Epithelial cell of esophagus (primary cell): Measurements from ENCODE around the gene GLIS2.

Experiments used
- DNase-seq: peaks from one replicate; pipeline ENCODE4 v3.0.0; 2010; ENCODE audit warnings: low read depth
- H3K4me3 ChIP-seq: 2 replicates; pipeline ENCODE4 v1.5.1; 2011; ENCODE audit warnings: mild to moderate bottlenecking, low read length, control low read depth
- TF ChIP-seq, protein P1 (sequence below): IDR thresholded peaks from 2 replicates; pipeline ENCODE4 v1.5.1; 2011; ENCODE audit warnings: low read depth, mild to moderate bottlenecking, low read length, control low read depth, inconsistent platforms; ENCODE audit not compliant: insufficient read depth; ENCODE audit errors: missing control alignments

Gene GLIS2

DNA sequence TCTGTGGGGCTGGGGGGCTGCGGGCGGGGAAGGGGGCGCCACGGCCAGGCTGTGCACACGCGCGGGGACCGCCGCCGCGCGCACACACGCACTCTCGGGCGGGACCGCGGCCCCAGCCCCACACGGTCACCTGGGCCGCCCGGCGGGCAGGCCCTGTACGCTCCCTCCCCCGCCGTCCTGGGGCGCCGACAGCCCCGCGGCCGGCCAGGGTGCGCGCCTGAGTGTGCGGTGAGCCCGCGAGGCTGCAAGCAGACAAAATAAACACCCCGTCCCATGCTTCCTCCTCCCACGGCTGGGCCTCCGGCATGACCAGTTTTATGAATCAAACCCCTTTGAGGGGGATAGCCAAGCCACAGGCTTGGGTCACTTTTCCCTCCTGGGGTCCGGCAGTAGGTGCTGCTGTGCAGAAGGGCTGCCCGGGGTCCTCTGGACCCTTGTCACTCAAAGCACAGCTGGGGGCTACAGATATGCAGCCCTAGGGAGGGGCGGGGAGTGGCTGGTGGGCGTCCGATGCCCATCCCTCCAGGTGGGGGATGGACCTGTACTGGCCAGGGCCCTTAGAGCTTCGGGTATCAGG lies 56.2 kb downstream of the GLIS2 start:
- TF ChIP-seq, protein P1, sequence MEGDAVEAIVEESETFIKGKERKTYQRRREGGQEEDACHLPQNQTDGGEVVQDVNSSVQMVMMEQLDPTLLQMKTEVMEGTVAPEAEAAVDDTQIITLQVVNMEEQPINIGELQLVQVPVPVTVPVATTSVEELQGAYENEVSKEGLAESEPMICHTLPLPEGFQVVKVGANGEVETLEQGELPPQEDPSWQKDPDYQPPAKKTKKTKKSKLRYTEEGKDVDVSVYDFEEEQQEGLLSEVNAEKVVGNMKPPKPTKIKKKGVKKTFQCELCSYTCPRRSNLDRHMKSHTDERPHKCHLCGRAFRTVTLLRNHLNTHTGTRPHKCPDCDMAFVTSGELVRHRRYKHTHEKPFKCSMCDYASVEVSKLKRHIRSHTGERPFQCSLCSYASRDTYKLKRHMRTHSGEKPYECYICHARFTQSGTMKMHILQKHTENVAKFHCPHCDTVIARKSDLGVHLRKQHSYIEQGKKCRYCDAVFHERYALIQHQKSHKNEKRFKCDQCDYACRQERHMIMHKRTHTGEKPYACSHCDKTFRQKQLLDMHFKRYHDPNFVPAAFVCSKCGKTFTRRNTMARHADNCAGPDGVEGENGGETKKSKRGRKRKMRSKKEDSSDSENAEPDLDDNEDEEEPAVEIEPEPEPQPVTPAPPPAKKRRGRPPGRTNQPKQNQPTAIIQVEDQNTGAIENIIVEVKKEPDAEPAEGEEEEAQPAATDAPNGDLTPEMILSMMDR = no peak
- DNase-seq = peak; percentile 40
- peak overlapping the region; percentile 60 for H3K4me3 ChIP-seq

DNA sequence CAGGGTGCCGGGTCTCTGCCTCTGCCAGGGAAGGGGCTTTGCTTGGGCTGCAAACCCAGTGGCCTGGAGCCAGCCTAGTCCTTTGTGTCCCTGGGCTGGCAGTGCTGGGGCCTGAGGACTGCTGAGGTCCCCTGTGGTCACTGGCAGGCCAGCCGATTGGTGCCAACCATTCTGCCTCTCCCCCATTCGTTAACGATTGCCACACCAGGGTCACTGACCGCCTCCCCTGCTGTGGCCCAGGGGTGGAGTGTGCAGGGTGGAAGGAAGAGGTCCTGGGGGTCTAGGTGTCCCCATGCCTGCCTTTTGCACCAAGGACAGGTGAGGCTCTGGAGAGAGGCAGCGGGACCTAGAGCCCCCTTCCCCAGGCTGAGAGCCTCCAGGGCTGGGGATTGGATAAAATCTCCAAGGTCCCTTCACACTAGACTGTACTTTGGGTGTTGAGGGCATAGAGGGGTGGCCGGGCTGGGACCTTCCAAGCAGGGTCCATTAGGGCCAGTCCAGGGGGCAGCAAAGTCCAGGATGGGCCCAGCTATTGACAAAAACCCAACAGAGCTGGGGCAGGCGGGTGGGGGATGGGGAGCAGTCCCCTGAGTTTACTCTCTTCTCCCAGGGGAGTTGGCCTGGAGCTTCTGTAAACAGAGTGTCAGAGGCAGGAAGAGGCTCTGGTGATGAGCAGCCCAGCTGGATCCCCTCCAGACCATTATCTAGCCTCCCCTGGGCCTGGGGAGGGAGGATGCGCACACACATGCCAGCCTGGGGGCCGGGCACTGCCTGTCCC lies 56.9 kb downstream of the GLIS2 start:
- TF ChIP-seq, protein P1 = no peak
- DNase-seq = peak; percentile 46
- peak overlapping the region; percentile 60 for H3K4me3 ChIP-seq

DNA sequence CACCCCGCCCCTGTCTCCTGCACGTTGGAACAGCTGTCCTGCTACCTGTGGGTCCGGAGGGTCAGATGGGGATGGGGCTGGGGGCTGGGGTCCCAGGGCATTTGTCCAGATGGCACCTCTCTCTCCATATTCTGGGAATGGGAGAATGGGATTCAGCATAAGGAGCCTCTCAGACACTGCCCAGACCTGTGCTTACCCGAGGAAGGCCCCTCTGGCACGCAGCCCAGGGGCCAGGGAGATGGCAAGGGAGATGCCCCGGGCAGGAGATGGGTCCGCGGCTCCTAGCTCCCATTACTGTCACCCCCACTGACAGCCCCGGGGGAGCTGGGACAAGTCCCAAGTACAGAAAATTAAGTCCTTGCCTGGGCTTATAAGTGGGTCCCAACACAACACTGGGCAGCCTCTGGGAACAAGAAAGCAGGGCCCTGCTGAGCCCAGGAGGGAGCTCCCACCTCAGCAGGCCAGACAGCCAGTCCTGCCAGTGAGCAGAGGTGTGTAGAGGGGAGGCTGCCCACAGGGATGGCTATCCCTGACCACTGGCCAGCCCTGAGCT lies 57.6 kb downstream of the GLIS2 start:
- TF ChIP-seq, protein P1 = no peak
- peak overlapping the region; percentile 60 for H3K4me3 ChIP-seq
- peak; percentile 45 for DNase-seq

DNA sequence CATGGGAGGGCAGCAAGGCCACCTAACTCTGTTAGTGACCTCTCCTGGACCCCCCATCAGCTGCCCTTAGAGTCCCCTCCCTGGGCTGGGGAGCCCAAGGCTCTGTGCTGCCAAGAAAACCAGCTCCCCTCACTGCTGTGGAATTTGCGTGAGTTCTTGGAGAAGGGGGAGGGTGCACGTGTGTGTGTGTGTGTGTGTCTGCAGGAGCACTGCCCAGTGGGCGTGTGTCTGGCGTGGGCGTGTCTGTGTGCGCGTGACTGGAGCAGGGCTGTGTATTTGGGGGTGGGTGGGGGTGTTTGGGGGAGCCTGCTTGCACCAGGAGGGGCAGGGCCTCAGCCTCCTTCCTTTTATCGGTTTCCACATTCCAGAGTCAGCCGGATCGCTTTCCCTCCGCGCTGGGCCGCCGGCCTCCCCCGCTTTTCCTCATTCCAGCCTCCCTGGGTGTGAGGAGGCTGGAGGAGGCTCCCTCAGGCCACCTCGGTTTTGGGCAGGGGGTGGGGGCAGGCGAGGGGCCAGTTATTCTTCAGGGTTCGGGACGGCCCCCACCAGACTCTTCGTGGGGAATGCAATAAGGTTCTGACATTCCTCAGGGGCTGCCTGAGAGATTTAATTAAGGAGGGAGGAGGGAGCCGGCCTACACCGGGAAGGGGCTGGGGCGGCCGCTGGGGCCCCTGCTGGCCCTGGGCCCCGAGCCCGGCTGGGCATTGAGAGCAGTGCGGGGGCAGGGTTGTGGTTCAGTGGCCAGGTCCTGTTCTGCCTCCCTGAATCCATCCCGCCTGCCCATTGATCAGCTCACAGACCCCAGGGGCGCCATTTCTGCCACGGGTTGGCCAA lies 58.3 kb downstream of the GLIS2 start:
- TF ChIP-seq, protein P1 = no peak
- peak; percentile 76 for DNase-seq
- H3K4me3 ChIP-seq = peak overlapping the region; percentile 60

DNA sequence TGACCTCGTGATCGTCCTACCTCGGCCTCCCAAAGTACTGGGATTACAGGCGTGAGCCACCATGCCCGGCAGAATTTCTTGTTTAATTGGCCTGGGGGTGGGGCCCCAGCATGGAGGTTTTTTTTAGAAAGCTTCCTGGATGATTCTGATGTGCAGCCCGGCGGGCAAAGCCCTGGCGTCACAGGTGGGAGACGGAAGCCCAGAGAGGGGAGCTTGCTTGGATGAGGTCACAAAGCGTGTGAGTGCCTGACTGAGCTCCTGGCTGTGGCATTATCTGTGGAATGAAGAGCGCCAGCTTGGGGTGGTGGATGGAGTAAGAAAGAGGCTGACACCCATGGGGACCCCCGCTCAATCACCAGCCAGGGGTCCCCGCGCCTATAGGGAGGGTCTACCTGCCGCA lies 59.9 kb downstream of the GLIS2 start:
- peak; percentile 59 for DNase-seq
- no peak overlapping the region for H3K4me3 ChIP-seq
- TF ChIP-seq, protein P1 = no peak

DNA sequence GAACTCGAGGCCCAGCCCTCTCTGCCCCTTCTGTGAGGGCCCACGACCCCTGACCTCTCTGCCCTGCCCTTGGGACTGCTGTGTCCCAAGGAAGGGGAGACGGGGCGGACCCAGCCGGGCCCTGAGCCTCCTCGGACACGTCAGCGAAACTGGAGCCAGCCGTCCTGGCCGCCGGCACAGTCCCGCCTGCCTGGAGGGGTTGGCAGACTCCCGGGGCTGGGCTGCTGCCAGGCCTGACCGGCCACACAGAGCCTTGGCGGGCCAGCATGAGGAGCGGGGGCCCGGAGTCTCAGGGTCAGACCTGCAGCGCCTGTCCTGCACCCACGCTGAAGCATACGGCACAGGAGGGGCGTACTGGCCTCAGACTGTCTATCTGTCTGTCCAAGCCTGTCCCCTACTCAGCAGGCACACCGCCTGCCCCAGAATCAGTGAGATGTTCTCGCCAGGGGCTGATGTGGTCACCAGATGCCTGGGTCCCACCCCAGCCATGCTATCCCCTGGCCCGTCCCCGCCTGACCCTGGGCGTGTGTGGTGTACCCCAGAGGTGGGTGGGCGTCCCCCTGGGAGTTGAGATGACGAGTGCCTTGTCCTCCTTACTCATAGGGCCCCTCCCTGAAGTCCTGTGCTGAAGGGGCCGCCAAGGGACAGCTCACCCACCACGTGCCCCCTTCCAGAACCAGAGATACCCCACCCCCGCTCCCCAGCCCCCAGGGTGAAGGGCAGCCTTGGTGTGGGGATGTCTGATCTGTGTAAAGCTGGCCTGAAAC lies 60.4 kb downstream of the GLIS2 start:
- TF ChIP-seq, protein P1 = no peak
- DNase-seq = no peak
- no peak overlapping the region for H3K4me3 ChIP-seq
